NB4 (cell line): Measurements from ENCODE around the gene DTNB.
"Not testable (repeated sequence)": the region's sequence is repeated elsewhere in the genome, so short reads cannot be mapped to it uniquely, and the experiment has no call there.

ENCODE experiments used
- CTCF ChIP-seq: IDR thresholded peaks from one replicate; pipeline ENCODE4 v1.5.1; 2012; ENCODE audit warnings: low read depth, low read length
- MAX ChIP-seq: IDR thresholded peaks from 2 replicates; pipeline ENCODE4 v1.6.1; 2011; ENCODE audit warnings: low read depth, low read length
- MYC ChIP-seq: IDR thresholded peaks from 2 replicates; pipeline ENCODE4 v1.6.1; 2011; ENCODE audit warnings: low read depth, low read length
- POLR2A ChIP-seq: IDR thresholded peaks from 2 replicates; pipeline ENCODE4 v1.6.1; 2011; ENCODE audit warnings: mild to moderate bottlenecking; ENCODE audit not compliant: insufficient read length; ENCODE audit errors: extremely low read depth

DNA sequence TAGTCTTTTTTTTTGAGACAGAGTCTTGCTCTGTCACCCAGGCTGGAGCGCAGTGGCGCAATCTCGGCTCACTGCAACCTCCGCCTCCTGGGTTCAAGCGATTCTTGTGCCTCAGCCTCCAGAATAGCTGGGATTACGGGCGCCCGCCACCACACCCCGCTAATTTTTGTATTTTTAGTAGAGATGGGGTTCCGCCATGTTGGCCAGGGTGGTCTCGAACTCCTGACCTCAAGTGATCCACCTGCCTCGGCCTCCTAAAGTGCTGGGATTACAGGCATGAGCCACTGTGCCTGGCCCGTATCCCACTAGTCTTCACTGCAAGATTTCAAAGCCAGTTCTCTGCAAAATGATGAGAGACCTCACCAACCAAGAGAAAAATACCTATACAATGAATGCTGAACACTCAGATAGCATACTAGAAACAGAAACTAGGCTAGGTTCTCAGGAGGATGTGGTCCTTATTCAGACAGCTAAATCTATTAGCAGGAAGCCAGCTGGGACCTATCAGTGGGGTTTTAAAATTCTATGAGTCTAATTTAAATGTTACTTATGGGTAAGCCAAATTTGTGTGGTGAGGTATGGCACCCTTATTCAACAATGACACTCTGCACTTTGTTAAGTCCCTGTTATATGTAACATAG, 270.1 kb downstream of the DTNB start:
- TF ChIP-seq MAX, CTCF, POLR2A, MYC: not testable (repeated sequence)
